PC-3 (cell line): ENCODE results near the gene DNAL1.

Source experiments
- CTCF ChIP-seq: fragments of 300-600 bp; sonication (generic); conservative IDR thresholded peaks from 2 replicates; pipeline ENCODE4 v1.5.1; 2017; ENCODE audit warnings: antibody characterized with exemption, low read depth, mild to moderate bottlenecking, low read length
- EZH2 ChIP-seq: fragments of 300-600 bp; sonication (generic); IDR thresholded peaks from one replicate; pipeline ENCODE4 v1.6.1; 2017; ENCODE audit warnings: antibody characterized with exemption, mild to moderate bottlenecking, low read length; ENCODE audit not compliant: unreplicated experiment
- EZH2phosphoT487 ChIP-seq: fragments of 300-600 bp; sonication (generic); IDR thresholded peaks from 2 replicates; pipeline ENCODE4 v1.6.1; 2018; ENCODE audit warnings: mild to moderate bottlenecking, antibody characterized with exemption, low read length, borderline replicate concordance

GRCh38 chr14:73623504-73624054 lies 21.2 kb upstream of the DNAL1 start:
- TF ChIP-seq CTCF (no peak), EZH2 (no peak), EZH2phosphoT487 (no peak)
